ENCODE data around the gene ME3.

- TF ChIP-seq CTCF (IDR thresholded peaks at IDR 0.05) (no peak), POLR2A (IDR thresholded peaks at IDR 0.05) (no peak)
These were observed 33.7 kb downstream of the ME3 start for GRCh38 chr11:86638673-86639072.

Measured in Peyer's patch (tissue), 4 donors.